HL-60 (cell line): ENCODE results near the gene PXDC1.

Experiments used
- DNase-seq, 2 experiments: peaks; one replicate each; pipeline ENCODE4 v3.0.0-alpha.2; 2010 to 2020; ENCODE audit warnings: low read depth in 1 of 2, low spot score in 1 of 2
- H3K27ac ChIP-seq: fragments of 250-450 bp; sonication (Bioruptor Pico); replicated peaks from 2 replicates; pipeline ENCODE4 v1.5.1; 2020; ENCODE audit warnings: mild to moderate bottlenecking, moderate library complexity
- H3K27me3 ChIP-seq: fragments of 250-450 bp; sonication (Bioruptor Pico); 2 replicates; pipeline ENCODE4 v1.5.1; 2021; ENCODE audit warnings: mild to moderate bottlenecking, moderate library complexity; ENCODE audit not compliant: insufficient read depth, poor library complexity, severe bottlenecking
- H3K4me3 ChIP-seq: replicated peaks from 2 replicates; pipeline ENCODE4 v1.5.1; 2011; ENCODE audit warnings: mild to moderate bottlenecking, control low read depth, low read length; ENCODE audit not compliant: insufficient read depth
- CTCF ChIP-seq: IDR thresholded peaks from one replicate; pipeline ENCODE4 v1.5.1; 2011; ENCODE audit warnings: low read length, control low read depth, inconsistent platforms; ENCODE audit not compliant: insufficient read depth
- GABPA ChIP-seq: IDR thresholded peaks from 2 replicates; pipeline ENCODE4 v1.6.1; 2012; ENCODE audit warnings: low read depth
- POLR2AphosphoS5 ChIP-seq: IDR thresholded peaks from 2 replicates; pipeline ENCODE4 v1.6.1; 2012; ENCODE audit warnings: low read depth
- REST ChIP-seq: IDR thresholded peaks from 2 replicates; pipeline ENCODE4 v1.6.1; 2012; ENCODE audit warnings: low read depth; ENCODE audit not compliant: insufficient replicate concordance
- SPI1 ChIP-seq: IDR thresholded peaks from 2 replicates; pipeline ENCODE4 v1.6.1; 2012; ENCODE audit warnings: low read depth, mild to moderate bottlenecking, borderline replicate concordance

PXDC1 gene

GRCh38 chr6:3696525-3697088 lies 54.9 kb downstream of the PXDC1 start:
- TF ChIP-seq POLR2AphosphoS5 (no peak), CTCF (no peak), SPI1 (no peak), GABPA (no peak), REST (no peak)
- H3K4me3 ChIP-seq = no peak overlapping the region
- H3K27ac ChIP-seq = no peak overlapping the region
- DNase-seq = no peak
- no peaks in the 10 kb centered on the region for H3K27me3 ChIP-seq

GRCh38 chr6:3695065-3695817 lies 56.3 kb downstream of the PXDC1 start:
- no peak for DNase-seq
- no peak overlapping the region for H3K27ac ChIP-seq
- no peaks in the 10 kb centered on the region for H3K27me3 ChIP-seq
- TF ChIP-seq SPI1 (no peak), REST (no peak), POLR2AphosphoS5 (no peak), GABPA (no peak), CTCF (no peak)
- H3K4me3 ChIP-seq = no peak overlapping the region

- DNase-seq = no peak
- Histone ChIP-seq H3K4me3 (no peak overlapping the region), H3K27ac (no peak overlapping the region), H3K27me3 (no peaks in the 10 kb centered on the region)
- no peak for TF ChIP-seq CTCF
- no peak for TF ChIP-seq GABPA
- no peak for TF ChIP-seq POLR2AphosphoS5
- TF ChIP-seq SPI1 = no peak
- no peak for TF ChIP-seq REST
Observed at GRCh38 chr6:3693831-3694230, 57.7 kb downstream of the PXDC1 start.
